Lung (tissue), 12 donors: ENCODE results near the gene ASB18. TPM values are rescaled to one million over a fixed set of nuclear protein-coding genes. Genes with fewer than 3 reads are reported as not detected.

Experiments
- ATAC-seq: fragments of 200-7000 bp; cut with Tn5 transposase; one replicate; pipeline ENCODE4 v1.9.1; 2020; ENCODE audit warnings: moderate number of reproducible peaks; ENCODE audit not compliant: insufficient read depth, low FRiP score
- DNase-seq, 3 donors: peaks; one replicate each; pipeline ENCODE4 v3.0.0-alpha.2; 2013 to 2017
- H3K27ac ChIP-seq, 2 donors: one replicate each; pipeline ENCODE4 v1.5.1; 2013; ENCODE audit warnings: mild to moderate bottlenecking in 2 of 2, moderate library complexity in 2 of 2, control low read depth in 1 of 2, inconsistent platforms in 1 of 2, low read depth in 1 of 2, low read length in 1 of 2
- H3K27me3 ChIP-seq, 3 donors: one replicate each; pipeline ENCODE4 v1.5.1; 2013; ENCODE audit warnings: low read length in 2 of 3; ENCODE audit not compliant: control insufficient read depth in 3 of 3, insufficient read depth in 3 of 3
- H3K36me3 ChIP-seq, 4 donors: one replicate each; pipeline ENCODE4 v1.5.1; 2013; ENCODE audit warnings: low read length in 4 of 4, mild to moderate bottlenecking in 1 of 4, moderate library complexity in 1 of 4; ENCODE audit not compliant: control insufficient read depth in 4 of 4, insufficient read depth in 4 of 4
- H3K4me1 ChIP-seq, 5 donors: one replicate each; pipeline ENCODE4 v1.5.1; 2013; ENCODE audit warnings: low read length in 5 of 5, mild to moderate bottlenecking in 2 of 5, moderate library complexity in 1 of 5; ENCODE audit not compliant: control insufficient read depth in 5 of 5, insufficient read depth in 5 of 5
- H3K4me3 ChIP-seq: one replicate; pipeline ENCODE4 v1.5.1; 2013; ENCODE audit warnings: mild to moderate bottlenecking, control low read depth, moderate library complexity
- H3K9ac ChIP-seq, 2 donors: one replicate each; pipeline ENCODE4 v1.5.1; 2013; ENCODE audit warnings: low read length in 2 of 2, control low read depth in 1 of 2; ENCODE audit not compliant: insufficient read depth in 1 of 2
- H3K9me3 ChIP-seq, 4 donors: one replicate each; pipeline ENCODE4 v1.5.1; 2013; ENCODE audit warnings: low read length in 3 of 4, mild to moderate bottlenecking in 1 of 4, moderate library complexity in 1 of 4; ENCODE audit not compliant: control insufficient read depth in 4 of 4, insufficient read depth in 3 of 4
- WGBS, 2 donors: extraction: QIAGEN DNeasy Blood & Tissue Kit; methylation state at CpG; one replicate each; pipeline ENCODE4 v1.1.7; 2013; 5-methylcytosine and 5-hydroxymethylcytosine counted together
- polyA plus RNA-seq, 2 donors: library from polyadenylated mRNA; stranded (reverse); fragments of 200-250 nt; gene quantifications; one replicate each; pipeline ENCODE4 v1.2.1, GENCODE V29; 2013
- total RNA-seq, 2 donors: library from RNA; depleted of rRNA in 1 of 2; stranded (reverse); fragments of >200 nt in 1 of 2; gene quantifications; one replicate each; pipeline ENCODE4 v1.2.1, GENCODE V29; 2014 to 2021
- TF ChIP-seq, protein P1 (sequence below): IDR thresholded peaks from 2 replicates; pipeline ENCODE4 v1.5.1; 2012; ENCODE audit warnings: mild to moderate bottlenecking; ENCODE audit errors: control extremely low read depth, extremely low read depth
- donor health status: control.
- donor health status: control.
- donor health status: Bipolar disorder and iron deficiency.
- donor health status: healthy.
- donor health status: DM: yes; HTN: yes; CAD: no.

ASB18 gene
- total and polyA plus RNA-seq, 4 donors = not detected

DNA sequence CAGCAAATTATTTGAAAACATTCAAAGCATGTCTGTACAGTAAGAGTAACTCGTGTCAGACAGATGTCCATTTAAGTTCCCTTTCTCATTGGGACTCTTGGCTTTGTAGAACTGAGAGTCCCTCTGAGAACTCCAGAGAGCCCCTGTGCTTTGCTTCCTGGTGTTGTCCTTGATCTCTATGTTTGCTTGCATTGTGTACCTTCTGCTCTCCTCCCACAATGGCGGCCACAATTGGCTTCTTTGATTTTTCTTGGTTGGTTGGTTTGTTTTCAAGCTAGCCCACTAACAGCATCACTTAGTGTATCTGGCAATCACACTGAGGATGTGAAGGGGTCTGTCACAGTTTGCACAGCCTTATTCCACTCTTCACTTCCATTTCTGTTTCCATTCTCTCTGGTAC lies 15.1 kb downstream of the ASB18 start:
- H3K4me1 ChIP-seq = peaks cover 0 to 15% (median 0%) of the 10 kb centered on the region in 5 donors
- TF ChIP-seq, protein P1, sequence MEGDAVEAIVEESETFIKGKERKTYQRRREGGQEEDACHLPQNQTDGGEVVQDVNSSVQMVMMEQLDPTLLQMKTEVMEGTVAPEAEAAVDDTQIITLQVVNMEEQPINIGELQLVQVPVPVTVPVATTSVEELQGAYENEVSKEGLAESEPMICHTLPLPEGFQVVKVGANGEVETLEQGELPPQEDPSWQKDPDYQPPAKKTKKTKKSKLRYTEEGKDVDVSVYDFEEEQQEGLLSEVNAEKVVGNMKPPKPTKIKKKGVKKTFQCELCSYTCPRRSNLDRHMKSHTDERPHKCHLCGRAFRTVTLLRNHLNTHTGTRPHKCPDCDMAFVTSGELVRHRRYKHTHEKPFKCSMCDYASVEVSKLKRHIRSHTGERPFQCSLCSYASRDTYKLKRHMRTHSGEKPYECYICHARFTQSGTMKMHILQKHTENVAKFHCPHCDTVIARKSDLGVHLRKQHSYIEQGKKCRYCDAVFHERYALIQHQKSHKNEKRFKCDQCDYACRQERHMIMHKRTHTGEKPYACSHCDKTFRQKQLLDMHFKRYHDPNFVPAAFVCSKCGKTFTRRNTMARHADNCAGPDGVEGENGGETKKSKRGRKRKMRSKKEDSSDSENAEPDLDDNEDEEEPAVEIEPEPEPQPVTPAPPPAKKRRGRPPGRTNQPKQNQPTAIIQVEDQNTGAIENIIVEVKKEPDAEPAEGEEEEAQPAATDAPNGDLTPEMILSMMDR = no peak
- no peak for DNase-seq
- H3K4me3 ChIP-seq = no peak overlapping the region
- peaks cover 0 to 10% (median 5%) of the 10 kb centered on the region in 3 donors for H3K27me3 ChIP-seq
- no peaks in the 10 kb centered on the region for H3K36me3 ChIP-seq
- peaks cover 0 to 2% (median 0%) of the 10 kb centered on the region in 4 donors for H3K9me3 ChIP-seq
- H3K27ac ChIP-seq = no peak overlapping the region
- no peak for ATAC-seq
- 85 to 89% methylated on average over 2 of the region's 2 CpGs for WGBS, 2 donors
- H3K9ac ChIP-seq = no peak overlapping the region

DNA sequence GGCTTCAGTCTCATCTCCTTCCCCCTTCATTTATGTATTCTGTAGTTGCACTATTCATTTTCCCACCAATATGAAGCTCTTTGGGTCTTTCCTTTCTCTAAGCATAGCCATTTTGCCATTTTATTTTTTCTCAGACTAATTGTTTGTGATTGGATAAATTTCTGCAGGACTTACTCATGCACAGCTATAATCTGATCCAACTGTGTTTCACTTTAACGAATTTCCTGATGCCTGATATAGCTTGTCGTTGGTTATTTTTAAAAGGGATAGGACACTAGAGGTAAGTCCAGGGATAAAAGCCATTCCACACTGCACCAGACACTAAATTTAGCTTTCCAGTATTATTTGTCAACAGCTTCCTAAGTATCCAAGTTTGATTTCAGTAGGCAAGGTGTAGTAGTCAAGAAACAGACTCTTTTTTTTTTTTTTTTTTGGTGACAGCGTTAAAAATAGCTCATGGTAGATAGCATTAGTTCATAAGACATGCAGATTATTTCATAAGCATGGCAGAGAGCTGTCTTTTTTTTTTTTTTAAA lies 17.4 kb downstream of the ASB18 start:
- 69 to 70% methylated on average over 3 of the region's 3 CpGs for WGBS, 2 donors

DNA sequence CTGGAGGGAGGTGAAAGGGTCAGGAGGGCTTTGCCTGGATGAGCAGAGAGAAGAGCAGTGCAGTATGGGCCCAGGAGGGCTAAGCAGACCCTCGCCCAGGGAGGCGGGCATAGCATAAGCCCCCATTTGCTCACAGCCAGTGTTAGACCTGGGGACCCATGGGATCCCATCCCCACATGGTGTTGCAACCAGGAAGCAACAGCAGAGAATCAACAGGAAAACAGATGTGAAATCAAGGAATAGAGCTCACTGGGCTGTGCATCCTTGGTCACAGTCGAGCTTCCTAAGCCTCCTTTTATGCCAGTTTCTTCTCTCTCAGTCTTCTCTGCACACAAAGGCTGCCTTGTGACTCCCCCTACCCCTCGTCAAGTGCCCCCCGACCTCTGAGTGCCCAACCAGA lies 19.9 kb downstream of the ASB18 start:
- Histone ChIP-seq H3K27ac (no peak overlapping the region), H3K9me3 (peaks cover 0 to 2% (median 0%) of the 10 kb centered on the region in 4 donors), H3K36me3 (no peaks in the 10 kb centered on the region), H3K9ac (no peak overlapping the region), H3K4me3 (no peak overlapping the region), H3K27me3 (peaks cover 0 to 23% (median 19%) of the 10 kb centered on the region in 3 donors), H3K4me1 (peaks cover 0 to 10% (median 0%) of the 10 kb centered on the region in 5 donors)
- TF ChIP-seq, protein P1 = no peak
- DNase-seq (no peak), ATAC-seq (no peak)
- 84 to 88% methylated on average over 5 of the region's 5 CpGs for WGBS, 2 donors

More for the DNA sequence above, 17.4 kb downstream of the ASB18 start:
- no peaks in the 10 kb centered on the region for H3K36me3 ChIP-seq
- DNase-seq (no peak), ATAC-seq (no peak)
- H3K4me1 ChIP-seq = peaks cover 0 to 15% (median 0%) of the 10 kb centered on the region in 5 donors
- H3K4me3 ChIP-seq = no peak overlapping the region
- peaks cover 0 to 2% (median 0%) of the 10 kb centered on the region in 4 donors for H3K9me3 ChIP-seq
- peak overlapping the region in 1 of 2 donors; percentile 46 for H3K27ac ChIP-seq
- TF ChIP-seq, protein P1 = no peak
- H3K9ac ChIP-seq = no peak overlapping the region
- H3K27me3 ChIP-seq = peaks cover 0 to 12% (median 5%) of the 10 kb centered on the region in 3 donors
